D341Med (cell line): ENCODE results near the gene KCNN4.
A peak's percentile ranks its signal among the peaks of the same experiment; 100 is the strongest.
"Not testable (repeated sequence)": the region's sequence is repeated elsewhere in the genome, so short reads cannot be mapped to it uniquely, and the experiment has no call there.

Source experiments
- DNase-seq: peaks from one replicate; pipeline ENCODE4 v3.0.0; 2012; ENCODE audit warnings: low spot score

Gene KCNN4

GRCh38 chr19:43774103-43774939 is 6.5 kb downstream of the KCNN4 start:
- peak; percentile 87 for DNase-seq

- no peak for DNase-seq
Measured at GRCh38 chr19:43773725-43774102, 7.1 kb downstream of the KCNN4 start.

- DNase-seq = no peak
Measured at GRCh38 chr19:43769256-43769655, 11.5 kb downstream of the KCNN4 start.

- DNase-seq = no peak
Measured at GRCh38 chr19:43768273-43769050, 12.3 kb downstream of the KCNN4 start.

- DNase-seq = no peak
Measured at GRCh38 chr19:43767818-43768217, 13.0 kb downstream of the KCNN4 start.

- DNase-seq = no peak
Measured at GRCh38 chr19:43767316-43767715, 13.5 kb downstream of the KCNN4 start.

GRCh38 chr19:43766755-43767043 is 14.1 kb downstream of the KCNN4 start:
- no peak for DNase-seq

- DNase-seq = no peak
Measured at GRCh38 chr19:43765109-43765876, 15.5 kb downstream of the KCNN4 start.

GRCh38 chr19:43764684-43765083 is 16.1 kb downstream of the KCNN4 start:
- not testable (repeated sequence) for DNase-seq

GRCh38 chr19:43763473-43763939 is 17.3 kb downstream of the KCNN4 start:
- no peak for DNase-seq

GRCh38 chr19:43762814-43763213 is 18.0 kb downstream of the KCNN4 start:
- no peak for DNase-seq

- no peak for DNase-seq
Measured at GRCh38 chr19:43760941-43761340, 19.8 kb downstream of the KCNN4 start.

- no peak for DNase-seq
Measured at GRCh38 chr19:43759515-43759914, 21.3 kb downstream of the KCNN4 start.

GRCh38 chr19:43755256-43755801 is 25.4 kb downstream of the KCNN4 start:
- DNase-seq = peak; percentile 83

GRCh38 chr19:43754503-43755255 is 26.1 kb downstream of the KCNN4 start, which contains the start of gene SMG9:
TSS of gene SMG9 (minus strand) at chr19:43754962. CDS start at chr19:43750741, 4,221 bp downstream.
- peak; percentile 99 for DNase-seq

GRCh38 chr19:43754253-43754502 is 26.6 kb downstream of the KCNN4 start:
- DNase-seq = no peak

- DNase-seq = no peak
Measured at GRCh38 chr19:43752287-43752875, 28.4 kb downstream of the KCNN4 start.

GRCh38 chr19:43751466-43752220 is 29.1 kb downstream of the KCNN4 start:
- no peak for DNase-seq

GRCh38 chr19:43749898-43750297 is 30.9 kb downstream of the KCNN4 start:
- no peak for DNase-seq

GRCh38 chr19:43749152-43749551 is 31.6 kb downstream of the KCNN4 start:
- DNase-seq = no peak

GRCh38 chr19:43748685-43749084 is 32.1 kb downstream of the KCNN4 start:
- no peak for DNase-seq
